A549 treated with Mapracorat at 1 μM for 4 hours (cell line): ENCODE measurements around the gene SGSH. TPM values are rescaled to one million over a fixed set of nuclear protein-coding genes. Genes with fewer than 3 reads are reported as not detected.

ENCODE experiments used
- total RNA-seq: library from RNA; stranded (reverse); fragments of 200-300 nt; extraction: Qiagen RNA extraction; gene quantifications from 5 replicates; pipeline ENCODE4 v1.2.3, GENCODE V29; 2022

The SGSH gene
- 20.3 to 27.7 TPM (median 25.5 TPM) in 5 replicates for total RNA-seq

DNA sequence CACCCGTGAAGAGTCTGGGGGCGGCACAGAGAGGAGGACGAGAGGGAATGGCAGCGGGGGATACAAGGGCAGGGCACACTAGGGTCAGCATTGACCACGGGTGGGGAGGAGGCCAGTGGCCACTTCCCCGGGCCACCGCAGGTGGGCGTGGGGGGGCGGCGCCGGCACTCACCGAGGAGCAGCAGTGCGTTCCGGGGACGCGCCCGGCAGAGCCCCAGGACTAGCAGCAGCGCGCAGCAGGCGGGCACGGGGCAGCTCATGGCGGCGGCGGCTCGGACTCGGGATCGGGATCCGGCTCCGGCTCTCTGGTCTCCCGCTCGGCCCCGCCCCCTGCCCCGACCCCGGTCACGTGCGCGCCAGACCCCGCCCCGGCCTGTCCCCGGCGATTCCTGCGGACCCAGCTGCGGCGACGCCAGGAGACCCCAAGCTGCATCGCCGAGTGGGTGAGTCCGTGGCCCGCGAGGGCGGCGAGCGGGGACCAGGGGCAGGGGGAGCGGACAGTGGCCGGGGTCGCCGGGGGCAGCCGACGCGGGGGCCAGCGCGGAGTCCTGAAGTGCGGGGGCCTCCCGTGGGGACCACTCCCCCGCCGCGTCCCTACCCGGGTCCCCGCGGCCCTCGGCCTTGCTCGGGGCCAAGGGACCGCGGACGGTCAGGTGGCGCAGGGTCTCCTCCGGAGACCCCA is at the start of gene SGSH, which contains the start of gene SLC26A11:
SGSH (minus strand) TSS at position 280 of the 682 bp plus-strand sequence; CDS start at position 260, 20 bp downstream.
SLC26A11 (plus strand) TSS at position 374 of the 682 bp plus-strand sequence. CDS start 1,134 bp downstream, outside the sequence.

DNA sequence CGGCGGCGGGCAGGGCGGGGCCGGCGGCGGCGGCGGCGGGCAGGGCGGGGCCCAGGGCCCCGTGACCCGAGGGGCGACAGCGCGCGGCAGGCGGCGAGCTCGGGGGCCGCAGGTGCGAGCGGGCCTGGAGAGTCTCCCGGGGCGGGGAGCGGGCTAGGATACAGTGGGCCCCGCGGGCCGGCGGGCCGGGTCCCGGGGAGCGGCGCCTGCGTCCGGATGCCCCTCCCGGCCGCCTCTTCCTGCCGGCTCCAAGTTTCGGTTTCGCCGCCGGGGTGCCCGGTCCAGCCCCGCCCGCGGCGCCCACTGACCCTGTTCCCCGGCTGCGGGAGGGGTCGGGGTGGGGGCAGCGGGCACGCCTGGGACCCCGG is 40.6 kb upstream of the SGSH start, which contains the start of gene RNF213:
RNF213 (plus strand) TSS at position 62 of the 368 bp plus-strand sequence. CDS start 2,830 bp downstream, outside the sequence.

DNA sequence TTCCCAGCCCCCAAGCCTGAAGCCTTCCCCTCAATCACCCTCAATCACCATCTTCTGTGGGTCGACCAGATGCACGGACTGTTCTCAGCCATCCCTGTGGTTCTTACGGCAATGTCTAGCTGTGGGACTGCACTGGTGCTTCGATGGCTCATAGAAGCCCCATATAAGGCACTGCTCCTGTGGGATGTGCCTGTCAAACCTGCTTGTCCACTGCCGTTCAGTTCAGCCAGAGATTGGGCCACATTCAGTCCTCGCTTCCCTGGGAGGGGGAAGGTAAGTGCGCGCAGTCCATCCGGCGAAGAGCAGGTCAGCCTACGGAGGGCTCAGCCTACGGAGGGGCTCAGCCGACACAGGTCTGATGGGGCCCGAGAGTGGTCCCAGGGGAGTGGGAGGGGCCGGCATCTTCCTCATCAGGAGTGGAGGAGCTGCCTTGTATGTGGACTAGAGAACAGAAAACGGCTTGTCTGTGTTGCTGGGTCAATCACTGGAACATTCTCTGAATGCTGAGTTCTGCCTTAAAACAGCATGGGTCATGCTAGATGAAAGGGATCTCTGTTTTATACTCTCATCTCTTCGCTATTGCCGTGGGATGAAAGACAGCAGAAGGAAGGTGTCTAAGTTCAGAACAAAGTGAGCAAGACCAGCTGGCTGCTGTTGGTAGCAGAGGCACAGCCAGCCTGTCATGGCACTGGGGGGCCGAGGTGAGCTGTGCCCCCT is 50.2 kb downstream of the SGSH start, which contains the start of gene CARD14:
CARD14 (plus strand) TSS at position 247 of the 717 bp plus-strand sequence. CDS start 11,409 bp downstream, outside the sequence.

Other genes starting within 250 kb of the SGSH start
- 7.7 to 11.8 TPM (median 11.8 TPM) in 5 replicates for gene TBC1D16, start 184.5 kb downstream of the SGSH start, total RNA-seq
- 6.7 to 7.9 TPM (median 7.2 TPM) in 5 replicates for gene CCDC40, start 183.7 kb downstream of the SGSH start, total RNA-seq
- gene GAA, start 118.8 kb downstream of the SGSH start, total RNA-seq: 46.2 to 65.1 TPM (median 55.8 TPM) in 5 replicates
- 188 to 214 TPM (median 210 TPM) in 5 replicates for gene EIF4A3, start 73.2 kb downstream of the SGSH start, total RNA-seq
- 0.11 to 0.50 TPM (median 0.30 TPM) in 5 replicates for gene CARD14, start 50.3 kb downstream of the SGSH start, total RNA-seq
- 10.8 to 17.9 TPM (median 15.5 TPM) in 5 replicates for gene SLC26A11, start 94 bp upstream of the SGSH start, total RNA-seq
- 56.4 to 65.4 TPM (median 62.4 TPM) in 5 replicates for gene RNF213, start 40.5 kb upstream of the SGSH start, total RNA-seq
- gene ENDOV, start 194.8 kb upstream of the SGSH start, total RNA-seq: 39.4 to 56.3 TPM (median 50.6 TPM) in 5 replicates